ENCODE measurements around the gene GALNTL6. TPM values are rescaled to one million over a fixed set of nuclear protein-coding genes. Genes with fewer than 3 reads are reported as not detected.

Gene GALNTL6
- total and polyA plus RNA-seq, 2 experiments from 2014 or later, result not detected

DNA sequence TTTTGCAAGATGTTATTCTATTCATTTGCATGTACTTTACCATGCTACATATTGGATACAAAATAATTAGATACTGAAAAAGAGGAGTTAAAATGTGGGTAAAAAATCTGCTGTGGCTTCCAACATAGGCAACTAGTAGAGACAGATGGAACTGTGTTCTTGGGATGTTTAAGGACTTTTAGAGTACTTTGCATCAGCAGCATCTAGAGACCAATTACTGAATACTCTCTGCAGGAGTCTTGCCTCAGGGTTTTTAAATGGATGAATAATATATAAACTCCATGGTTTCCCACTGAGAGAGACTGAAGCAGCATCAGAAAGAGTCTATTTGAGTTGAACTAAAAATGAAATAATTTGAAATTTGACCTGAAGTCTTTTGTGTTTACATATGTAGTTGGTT, 676.7 kb downstream of the GALNTL6 start:
- TF ChIP-seq, protein P1, sequence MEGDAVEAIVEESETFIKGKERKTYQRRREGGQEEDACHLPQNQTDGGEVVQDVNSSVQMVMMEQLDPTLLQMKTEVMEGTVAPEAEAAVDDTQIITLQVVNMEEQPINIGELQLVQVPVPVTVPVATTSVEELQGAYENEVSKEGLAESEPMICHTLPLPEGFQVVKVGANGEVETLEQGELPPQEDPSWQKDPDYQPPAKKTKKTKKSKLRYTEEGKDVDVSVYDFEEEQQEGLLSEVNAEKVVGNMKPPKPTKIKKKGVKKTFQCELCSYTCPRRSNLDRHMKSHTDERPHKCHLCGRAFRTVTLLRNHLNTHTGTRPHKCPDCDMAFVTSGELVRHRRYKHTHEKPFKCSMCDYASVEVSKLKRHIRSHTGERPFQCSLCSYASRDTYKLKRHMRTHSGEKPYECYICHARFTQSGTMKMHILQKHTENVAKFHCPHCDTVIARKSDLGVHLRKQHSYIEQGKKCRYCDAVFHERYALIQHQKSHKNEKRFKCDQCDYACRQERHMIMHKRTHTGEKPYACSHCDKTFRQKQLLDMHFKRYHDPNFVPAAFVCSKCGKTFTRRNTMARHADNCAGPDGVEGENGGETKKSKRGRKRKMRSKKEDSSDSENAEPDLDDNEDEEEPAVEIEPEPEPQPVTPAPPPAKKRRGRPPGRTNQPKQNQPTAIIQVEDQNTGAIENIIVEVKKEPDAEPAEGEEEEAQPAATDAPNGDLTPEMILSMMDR (IDR thresholded peaks at IDR 0.05; ENCODE audit: low read depth, low read length), result no peak
- Histone ChIP-seq H3K27me3 (no peaks in the 10 kb centered on the region), H3K4me3 (no peak overlapping the region), H3K9me3 (ENCODE audit: low read depth) (no peaks in the 10 kb centered on the region), H3K4me1 (ENCODE audit: low read depth) (no peaks in the 10 kb centered on the region), H3K27ac (no peak overlapping the region), H3K36me3 (no peaks in the 10 kb centered on the region)
- no peak for DNase-seq (ENCODE audit: low read depth in 1 of 2, low spot score in 1 of 2)

DNA sequence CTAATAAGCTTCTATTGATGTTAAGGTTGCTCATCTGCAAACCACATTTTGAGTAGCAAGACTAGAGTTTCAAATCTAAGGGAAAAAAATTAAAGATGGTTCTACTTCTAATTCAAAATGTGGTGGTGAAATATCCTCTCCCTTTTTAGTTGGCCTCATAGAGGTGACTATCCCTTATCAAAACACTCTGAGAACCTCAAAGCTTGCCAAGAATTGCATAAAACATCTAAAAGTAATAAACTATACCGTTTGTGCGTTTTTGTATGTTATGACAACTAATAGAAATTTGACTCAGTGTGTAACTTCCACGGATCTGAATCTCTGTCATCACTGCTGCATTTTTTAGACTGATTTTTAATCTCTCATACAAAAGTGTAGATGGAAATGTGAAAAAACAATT, 682.6 kb downstream of the GALNTL6 start:
- DNase-seq (ENCODE audit: low read depth in 1 of 2, low spot score in 1 of 2), result no peak
- Histone ChIP-seq H3K36me3 (no peaks in the 10 kb centered on the region), H3K4me1 (ENCODE audit: low read depth) (no peaks in the 10 kb centered on the region), H3K4me3 (no peak overlapping the region), H3K27me3 (no peaks in the 10 kb centered on the region), H3K27ac (no peak overlapping the region), H3K9me3 (ENCODE audit: low read depth) (no peaks in the 10 kb centered on the region)
- TF ChIP-seq, protein P1 (IDR thresholded peaks at IDR 0.05; ENCODE audit: low read depth, low read length), result no peak

DNA sequence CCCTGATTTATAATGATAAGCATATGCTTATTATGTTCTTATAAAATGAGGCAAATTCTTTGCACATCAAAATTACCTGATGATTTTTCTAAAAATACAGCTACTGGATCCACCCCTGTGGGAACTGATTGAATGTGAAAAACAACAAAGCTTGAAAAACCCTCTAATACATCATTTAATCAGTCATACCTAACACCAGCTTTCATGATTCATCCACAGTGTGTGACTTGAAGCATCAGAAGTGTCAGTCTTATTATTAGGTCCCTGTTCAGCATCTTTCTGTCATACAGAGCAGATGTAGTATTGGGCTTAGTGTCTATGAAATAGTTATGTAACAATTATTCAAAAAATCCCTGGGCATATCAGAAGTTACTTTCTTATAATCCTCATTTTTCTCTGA, 684.1 kb downstream of the GALNTL6 start:
- Histone ChIP-seq H3K36me3 (no peaks in the 10 kb centered on the region), H3K4me1 (ENCODE audit: low read depth) (no peaks in the 10 kb centered on the region), H3K4me3 (no peak overlapping the region), H3K9me3 (ENCODE audit: low read depth) (no peaks in the 10 kb centered on the region), H3K27me3 (no peaks in the 10 kb centered on the region), H3K27ac (no peak overlapping the region)
- TF ChIP-seq, protein P1 (IDR thresholded peaks at IDR 0.05; ENCODE audit: low read depth, low read length), result no peak
- DNase-seq (ENCODE audit: low read depth in 1 of 2, low spot score in 1 of 2), result no peak

DNA sequence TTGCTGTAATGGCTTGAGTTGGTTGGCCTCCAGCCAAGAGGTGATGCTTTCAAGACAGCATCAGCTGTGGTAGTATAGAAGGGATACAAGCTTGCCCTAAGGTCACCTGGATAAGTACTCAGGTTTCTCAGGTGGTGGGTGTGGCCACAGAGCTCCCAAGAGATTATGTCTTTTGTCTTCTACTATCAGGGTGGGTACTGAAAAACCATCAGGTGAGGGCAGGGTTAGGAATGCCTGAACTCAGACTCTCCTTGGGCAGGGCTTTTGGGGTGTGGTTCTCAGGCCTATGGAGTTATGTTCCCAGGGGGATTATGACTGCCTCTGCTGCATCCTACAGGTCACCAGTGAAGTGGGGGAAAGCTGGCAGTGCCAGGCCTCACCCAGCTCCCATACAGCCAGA, 700.8 kb downstream of the GALNTL6 start:
- Histone ChIP-seq H3K27ac (no peak overlapping the region), H3K4me3 (no peak overlapping the region), H3K4me1 (ENCODE audit: low read depth) (no peaks in the 10 kb centered on the region), H3K36me3 (no peaks in the 10 kb centered on the region), H3K27me3 (no peaks in the 10 kb centered on the region), H3K9me3 (ENCODE audit: low read depth) (no peaks in the 10 kb centered on the region)
- DNase-seq (ENCODE audit: low read depth in 1 of 2, low spot score in 1 of 2), result no peak
- TF ChIP-seq, protein P1 (IDR thresholded peaks at IDR 0.05; ENCODE audit: low read depth, low read length), result no peak

DNA sequence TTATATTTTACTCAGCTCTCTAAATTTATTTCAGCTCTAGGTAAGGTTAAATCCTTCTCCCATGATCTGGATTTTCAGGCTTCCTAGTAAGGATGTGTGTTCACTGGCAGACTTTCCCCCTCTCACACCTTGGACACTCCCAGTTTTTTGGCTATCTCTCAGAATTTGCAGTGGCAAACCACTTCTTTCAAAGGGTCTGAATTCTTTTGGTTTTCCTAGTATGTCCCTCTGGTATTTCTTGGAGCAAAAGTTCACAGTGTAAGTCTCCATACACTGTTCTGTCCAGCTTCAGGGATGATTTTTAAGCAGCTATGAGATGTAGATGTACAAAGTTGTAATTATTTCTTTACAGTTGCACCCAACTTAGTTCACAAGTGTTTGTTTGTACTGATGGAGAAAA, 701.6 kb downstream of the GALNTL6 start:
- Histone ChIP-seq H3K9me3 (ENCODE audit: low read depth) (no peaks in the 10 kb centered on the region), H3K36me3 (no peaks in the 10 kb centered on the region), H3K27ac (no peak overlapping the region), H3K27me3 (no peaks in the 10 kb centered on the region), H3K4me3 (no peak overlapping the region), H3K4me1 (ENCODE audit: low read depth) (no peaks in the 10 kb centered on the region)
- no peak for DNase-seq (ENCODE audit: low read depth in 1 of 2, low spot score in 1 of 2)
- TF ChIP-seq, protein P1 (IDR thresholded peaks at IDR 0.05; ENCODE audit: low read depth, low read length), result no peak

Measured in cardiac muscle cell (in vitro differentiated cells and primary cell).